PFSK-1 (cell line): ENCODE measurements around the gene IL1A.

Experiments
- SIN3A ChIP-seq: IDR thresholded peaks from 2 replicates; pipeline ENCODE4 v1.6.1; 2012; ENCODE audit warnings: mild to moderate bottlenecking, low read length, moderate library complexity, borderline replicate concordance; ENCODE audit not compliant: insufficient read depth
- TAF1 ChIP-seq: IDR thresholded peaks from 2 replicates; pipeline ENCODE4 v1.6.1; 2012; ENCODE audit warnings: low read length, control low read depth, borderline replicate concordance; ENCODE audit not compliant: insufficient read depth

GRCh38 chr2:112730216-112730615 is 54.1 kb downstream of the IL1A start:
- no peak for TF ChIP-seq SIN3A
- no peak for TF ChIP-seq TAF1
